WTC11 (cell line): ENCODE results near the gene PDE4A. TPM values are rescaled to one million over a fixed set of nuclear protein-coding genes. Genes with fewer than 3 reads are reported as not detected.

Source experiments
- ATAC-seq: fragments of 200-7000 bp; cut with Tn5 transposase; 2 replicates; pipeline ENCODE4 v1.10.0; 2021; ENCODE audit warnings: mild to moderate bottlenecking, moderate library complexity
- CTCF ChIA-PET: fragments of 300-600 bp; sonication (Branson Sonifier 250); formaldehyde crosslinking; loops from one replicate; lab custom pipeline; 2021; ENCODE audit warnings: antibody characterized with exemption; lab: Charles Lee
- POLR2A ChIA-PET: fragments of 350-600 bp; sonication (Branson Sonifier 250); formaldehyde crosslinking; loops from one replicate; lab custom pipeline; 2021; ENCODE audit warnings: antibody characterized with exemption; lab: Charles Lee
- DNase-seq: peaks from one replicate; pipeline ENCODE4 v3.0.0; 2021; ENCODE audit warnings: low spot score
- H3K27ac Mint-ChIP-seq: 2 replicates; pipeline ENCODE4 v1.8.0; 2021; ENCODE audit warnings: mixed read lengths
- H3K27me3 Mint-ChIP-seq: 2 replicates; pipeline ENCODE4 v1.8.0; 2021; ENCODE audit warnings: low read depth, mild to moderate bottlenecking, moderate library complexity, mixed read lengths
- H3K36me3 Mint-ChIP-seq: 2 replicates; pipeline ENCODE4 v1.8.0; 2021; ENCODE audit warnings: mixed read lengths
- H3K4me1 Mint-ChIP-seq: 2 replicates; pipeline ENCODE4 v1.8.0; 2022; ENCODE audit warnings: mixed read lengths
- H3K4me3 Mint-ChIP-seq: 2 replicates; pipeline ENCODE4 v1.8.0; 2021; ENCODE audit warnings: mild to moderate bottlenecking, moderate library complexity, mixed read lengths
- H3K9me3 Mint-ChIP-seq: 2 replicates; pipeline ENCODE4 v1.8.0; 2021; ENCODE audit warnings: mixed read lengths
- ATF3 ChIP-seq: sonication (generic); formaldehyde crosslinking; conservative IDR thresholded peaks from 2 replicates; pipeline ENCODE4 v1.8.1; 2022; ENCODE audit warnings: mild to moderate bottlenecking, missing genetic modification reagents
- ETV6 ChIP-seq: sonication (generic); formaldehyde crosslinking; IDR thresholded peaks from 2 replicates; pipeline ENCODE4 v1.8.1; 2022; ENCODE audit warnings: mild to moderate bottlenecking, missing genetic modification reagents
- IRF1 ChIP-seq: sonication (generic); formaldehyde crosslinking; IDR thresholded peaks from 2 replicates; pipeline ENCODE4 v1.8.0; 2023; ENCODE audit warnings: missing genetic modification reagents
- NR1H2 ChIP-seq: sonication (generic); formaldehyde crosslinking; IDR thresholded peaks from 2 replicates; pipeline ENCODE4 v1.9.0; 2021; ENCODE audit warnings: mild to moderate bottlenecking, moderate library complexity, missing genetic modification reagents
- SOX15 ChIP-seq: fragments of 250-450 bp; sonication (Bioruptor Pico); IDR thresholded peaks from 2 replicates; pipeline ENCODE4 v1.9.0; 2021; ENCODE audit warnings: mild to moderate bottlenecking
- TEAD4 ChIP-seq: sonication (generic); formaldehyde crosslinking; IDR thresholded peaks from 2 replicates; pipeline ENCODE4 v1.8.0; 2022; ENCODE audit warnings: mild to moderate bottlenecking, missing genetic modification reagents
- ZNF121 ChIP-seq: sonication (generic); formaldehyde crosslinking; IDR thresholded peaks from 2 replicates; pipeline ENCODE4 v1.8.0; 2023; ENCODE audit warnings: missing genetic modification reagents
- ZNF396 ChIP-seq: fragments of 250-450 bp; sonication (Bioruptor Pico); IDR thresholded peaks from 2 replicates; pipeline ENCODE4 v1.8.0; 2021; ENCODE audit warnings: mild to moderate bottlenecking, moderate library complexity, borderline replicate concordance
- total RNA-seq: library from RNA; stranded (reverse); gene quantifications from 3 replicates; pipeline ENCODE4 v1.2.3, GENCODE V29; 2021
- TF ChIP-seq, protein P1 (sequence below): fragments of 200-600 bp; IDR thresholded peaks from 2 replicates; pipeline ENCODE4 v1.8.0; 2022; ENCODE audit warnings: antibody characterized with exemption
- TF ChIP-seq, protein P2 (sequence below): sonication (generic); formaldehyde crosslinking; IDR thresholded peaks from 2 replicates; pipeline ENCODE4 v1.8.1; 2023; ENCODE audit warnings: mild to moderate bottlenecking, moderate library complexity, missing genetic modification reagents
- TF ChIP-seq, protein P3 (sequence below): fragments of 250-450 bp; sonication (Bioruptor Pico); IDR thresholded peaks from 2 replicates; pipeline ENCODE4 v1.9.0; 2021; ENCODE audit warnings: mild to moderate bottlenecking
- TF ChIP-seq, protein P4 (sequence below): sonication (generic); formaldehyde crosslinking; IDR thresholded peaks from 2 replicates; pipeline ENCODE4 v1.8.1; 2023; ENCODE audit warnings: mild to moderate bottlenecking, missing genetic modification reagents, borderline replicate concordance

The PDE4A gene
- total RNA-seq, 1 experiment from 2014 or later = 5.9 TPM

DNA sequence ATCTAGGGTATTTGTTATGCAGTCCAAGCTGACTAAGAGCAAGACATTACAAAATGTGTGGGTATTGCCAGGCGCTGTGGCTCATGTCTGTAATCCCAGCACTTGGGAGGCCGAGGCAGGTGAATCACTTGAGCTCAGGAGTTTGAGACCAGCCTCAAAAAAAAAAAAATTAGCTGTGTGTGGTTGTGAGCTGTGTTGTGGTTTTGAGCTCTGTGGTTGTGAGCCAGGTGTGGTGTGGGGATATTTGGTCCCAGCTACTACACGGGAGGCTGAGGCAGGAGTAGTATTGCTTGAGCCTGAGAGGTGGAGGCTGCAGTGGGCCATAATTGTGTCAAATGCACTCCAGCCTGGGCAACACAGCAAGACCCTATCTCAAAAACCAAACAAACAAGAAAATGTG is 88.4 kb downstream of the PDE4A start:
- H3K4me3 Mint-ChIP-seq = no peak overlapping the region
- ChIA-PET POLR2A (no interaction called here), CTCF (interaction anchor here (0.6 to 4.1 kb wide), 5 partner anchors 8 to 356 kb away, joined by 3 to 23 read pairs (median 9); partner anchors contain the start of genes QTRT1 and S1PR5)
- H3K4me1 Mint-ChIP-seq = 0 out of 2 replicates have a peak, but pooled peaks cover 8% of the 10 kb centered on the region
- H3K9me3 Mint-ChIP-seq = 0 out of 2 replicates have a peak, but pooled peaks cover 3% of the 10 kb centered on the region
- ATAC-seq = no peak
- peaks cover 19% of the 10 kb centered on the region for H3K27me3 Mint-ChIP-seq
- no peak for DNase-seq
- 0 out of 2 replicates have a peak, but pooled peaks cover 6% of the 10 kb centered on the region for H3K36me3 Mint-ChIP-seq
- no peak overlapping the region for H3K27ac Mint-ChIP-seq
- TF ChIP-seq ZNF121 (CRISPR knock-in tag) (0 out of 2 replicates have a peak, but pooled peaks have one; percentile 62), SOX15 (CRISPR knock-in tag) (no peak)

DNA sequence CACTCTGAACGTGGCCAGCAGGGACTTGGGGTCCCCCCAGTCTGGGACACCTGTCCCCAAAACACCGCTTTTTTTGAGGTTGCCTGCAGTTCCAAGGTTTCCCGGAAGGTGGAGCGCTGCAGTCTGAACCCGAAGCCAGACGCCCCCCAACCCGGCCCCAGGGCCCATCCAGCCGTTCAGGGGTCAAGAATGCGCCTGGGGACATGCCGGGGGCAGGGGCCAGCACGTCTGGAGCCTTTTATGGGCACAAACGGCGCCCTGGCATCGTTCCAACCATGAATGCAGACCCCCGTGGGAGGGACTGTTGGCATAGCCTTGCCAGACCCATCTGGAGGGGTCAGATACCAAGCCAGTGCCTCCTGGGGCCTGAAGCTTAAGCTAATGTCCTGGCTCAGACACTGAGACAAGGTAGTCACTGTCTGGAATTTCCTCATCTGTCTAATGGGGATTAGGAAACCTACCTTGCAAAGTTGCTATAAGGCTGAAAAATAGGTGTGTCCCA is 90.0 kb downstream of the PDE4A start:
- no peak overlapping the region for H3K4me3 Mint-ChIP-seq
- H3K27ac Mint-ChIP-seq = no peak overlapping the region
- peaks cover 11% of the 10 kb centered on the region for H3K4me1 Mint-ChIP-seq
- H3K27me3 Mint-ChIP-seq = peaks cover 34% of the 10 kb centered on the region
- TF ChIP-seq NR1H2 = no peak
- TF ChIP-seq ZNF396 (CRISPR knock-in tag) = no peak
- TF ChIP-seq, protein P1, sequence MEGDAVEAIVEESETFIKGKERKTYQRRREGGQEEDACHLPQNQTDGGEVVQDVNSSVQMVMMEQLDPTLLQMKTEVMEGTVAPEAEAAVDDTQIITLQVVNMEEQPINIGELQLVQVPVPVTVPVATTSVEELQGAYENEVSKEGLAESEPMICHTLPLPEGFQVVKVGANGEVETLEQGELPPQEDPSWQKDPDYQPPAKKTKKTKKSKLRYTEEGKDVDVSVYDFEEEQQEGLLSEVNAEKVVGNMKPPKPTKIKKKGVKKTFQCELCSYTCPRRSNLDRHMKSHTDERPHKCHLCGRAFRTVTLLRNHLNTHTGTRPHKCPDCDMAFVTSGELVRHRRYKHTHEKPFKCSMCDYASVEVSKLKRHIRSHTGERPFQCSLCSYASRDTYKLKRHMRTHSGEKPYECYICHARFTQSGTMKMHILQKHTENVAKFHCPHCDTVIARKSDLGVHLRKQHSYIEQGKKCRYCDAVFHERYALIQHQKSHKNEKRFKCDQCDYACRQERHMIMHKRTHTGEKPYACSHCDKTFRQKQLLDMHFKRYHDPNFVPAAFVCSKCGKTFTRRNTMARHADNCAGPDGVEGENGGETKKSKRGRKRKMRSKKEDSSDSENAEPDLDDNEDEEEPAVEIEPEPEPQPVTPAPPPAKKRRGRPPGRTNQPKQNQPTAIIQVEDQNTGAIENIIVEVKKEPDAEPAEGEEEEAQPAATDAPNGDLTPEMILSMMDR = peak; percentile 80
- TF ChIP-seq, protein P2, sequence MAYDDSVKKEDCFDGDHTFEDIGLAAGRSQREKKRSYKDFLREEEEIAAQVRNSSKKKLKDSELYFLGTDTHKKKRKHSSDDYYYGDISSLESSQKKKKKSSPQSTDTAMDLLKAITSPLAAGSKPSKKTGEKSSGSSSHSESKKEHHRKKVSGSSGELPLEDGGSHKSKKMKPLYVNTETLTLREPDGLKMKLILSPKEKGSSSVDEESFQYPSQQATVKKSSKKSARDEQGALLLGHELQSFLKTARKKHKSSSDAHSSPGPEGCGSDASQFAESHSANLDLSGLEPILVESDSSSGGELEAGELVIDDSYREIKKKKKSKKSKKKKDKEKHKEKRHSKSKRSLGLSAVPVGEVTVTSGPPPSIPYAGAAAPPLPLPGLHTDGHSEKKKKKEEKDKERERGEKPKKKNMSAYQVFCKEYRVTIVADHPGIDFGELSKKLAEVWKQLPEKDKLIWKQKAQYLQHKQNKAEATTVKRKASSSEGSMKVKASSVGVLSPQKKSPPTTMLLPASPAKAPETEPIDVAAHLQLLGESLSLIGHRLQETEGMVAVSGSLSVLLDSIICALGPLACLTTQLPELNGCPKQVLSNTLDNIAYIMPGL (CRISPR knock-in tag) = 0 out of 2 replicates have a peak, but pooled peaks have one; percentile 49
- CTCF ChIA-PET = interaction anchor here (0.6 to 3.0 kb wide), 19 partner anchors 10 to 427 kb away, joined by 3 to 21 read pairs (median 5); partner anchors contain the start of genes CDC37 and QTRT1
- POLR2A ChIA-PET = no interaction called here
- peak; percentile 88 for DNase-seq
- H3K9me3 Mint-ChIP-seq = 0 out of 2 replicates have a peak, but pooled peaks cover 3% of the 10 kb centered on the region
- peak; percentile 23 for ATAC-seq
- H3K36me3 Mint-ChIP-seq = peaks cover 8% of the 10 kb centered on the region; the same call in 1 of the 2 replicates

DNA sequence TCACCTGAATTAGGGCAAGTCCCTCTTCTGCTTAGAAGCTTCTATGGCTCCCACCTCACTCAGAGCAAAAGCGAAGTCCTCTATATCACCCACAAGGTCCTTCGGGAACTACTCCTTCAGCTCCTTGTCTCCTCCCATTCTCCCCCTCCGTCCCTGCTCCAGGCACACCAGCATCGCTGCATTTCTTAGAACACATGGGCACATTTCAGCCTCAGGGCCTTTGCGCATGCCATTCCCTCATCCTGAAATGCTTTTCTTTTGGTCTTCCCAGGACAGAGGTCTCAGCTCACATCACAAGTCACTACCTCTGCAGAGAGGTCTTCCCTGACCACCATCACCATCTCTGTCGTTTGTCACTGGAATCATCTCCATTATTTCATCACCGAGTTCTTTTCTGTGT is 92.9 kb downstream of the PDE4A start:
- peak overlapping the region; percentile 17 for H3K4me3 Mint-ChIP-seq
- TF ChIP-seq ATF3 (CRISPR knock-in tag) (no peak), ETV6 (CRISPR knock-in tag) (no peak), IRF1 (CRISPR knock-in tag) (no peak), TEAD4 (no peak)
- TF ChIP-seq, protein P3, sequence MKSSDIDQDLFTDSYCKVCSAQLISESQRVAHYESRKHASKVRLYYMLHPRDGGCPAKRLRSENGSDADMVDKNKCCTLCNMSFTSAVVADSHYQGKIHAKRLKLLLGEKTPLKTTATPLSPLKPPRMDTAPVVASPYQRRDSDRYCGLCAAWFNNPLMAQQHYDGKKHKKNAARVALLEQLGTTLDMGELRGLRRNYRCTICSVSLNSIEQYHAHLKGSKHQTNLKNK (CRISPR knock-in tag) = no peak
- TF ChIP-seq, protein P4, sequence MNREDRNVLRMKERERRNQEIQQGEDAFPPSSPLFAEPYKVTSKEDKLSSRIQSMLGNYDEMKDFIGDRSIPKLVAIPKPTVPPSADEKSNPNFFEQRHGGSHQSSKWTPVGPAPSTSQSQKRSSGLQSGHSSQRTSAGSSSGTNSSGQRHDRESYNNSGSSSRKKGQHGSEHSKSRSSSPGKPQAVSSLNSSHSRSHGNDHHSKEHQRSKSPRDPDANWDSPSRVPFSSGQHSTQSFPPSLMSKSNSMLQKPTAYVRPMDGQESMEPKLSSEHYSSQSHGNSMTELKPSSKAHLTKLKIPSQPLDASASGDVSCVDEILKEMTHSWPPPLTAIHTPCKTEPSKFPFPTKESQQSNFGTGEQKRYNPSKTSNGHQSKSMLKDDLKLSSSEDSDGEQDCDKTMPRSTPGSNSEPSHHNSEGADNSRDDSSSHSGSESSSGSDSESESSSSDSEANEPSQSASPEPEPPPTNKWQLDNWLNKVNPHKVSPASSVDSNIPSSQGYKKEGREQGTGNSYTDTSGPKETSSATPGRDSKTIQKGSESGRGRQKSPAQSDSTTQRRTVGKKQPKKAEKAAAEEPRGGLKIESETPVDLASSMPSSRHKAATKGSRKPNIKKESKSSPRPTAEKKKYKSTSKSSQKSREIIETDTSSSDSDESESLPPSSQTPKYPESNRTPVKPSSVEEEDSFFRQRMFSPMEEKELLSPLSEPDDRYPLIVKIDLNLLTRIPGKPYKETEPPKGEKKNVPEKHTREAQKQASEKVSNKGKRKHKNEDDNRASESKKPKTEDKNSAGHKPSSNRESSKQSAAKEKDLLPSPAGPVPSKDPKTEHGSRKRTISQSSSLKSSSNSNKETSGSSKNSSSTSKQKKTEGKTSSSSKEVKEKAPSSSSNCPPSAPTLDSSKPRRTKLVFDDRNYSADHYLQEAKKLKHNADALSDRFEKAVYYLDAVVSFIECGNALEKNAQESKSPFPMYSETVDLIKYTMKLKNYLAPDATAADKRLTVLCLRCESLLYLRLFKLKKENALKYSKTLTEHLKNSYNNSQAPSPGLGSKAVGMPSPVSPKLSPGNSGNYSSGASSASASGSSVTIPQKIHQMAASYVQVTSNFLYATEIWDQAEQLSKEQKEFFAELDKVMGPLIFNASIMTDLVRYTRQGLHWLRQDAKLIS (CRISPR knock-in tag) = no peak
- TF ChIP-seq, all 79 proteins: peak for 0
- ATAC-seq (no peak), DNase-seq (no peak)
- CTCF ChIA-PET = interaction anchor here (0.7 to 1.7 kb wide), 3 partner anchors 21 to 30 kb away, joined by 3 to 4 read pairs (median 3); no protein-coding TSS in a partner anchor
- Mint-ChIP-seq H3K36me3 (peaks cover 8% of the 10 kb centered on the region; the same call in 1 of the 2 replicates), H3K9me3 (no peaks in the 10 kb centered on the region), H3K27ac (no peak overlapping the region), H3K27me3 (peaks cover 58% of the 10 kb centered on the region), H3K4me1 (peaks cover 19% of the 10 kb centered on the region)
- POLR2A ChIA-PET = no interaction called here
